Stomach (tissue), 9 donors: ENCODE results near the gene PPP1R12A. TPM values are rescaled to one million over a fixed set of nuclear protein-coding genes. Genes with fewer than 3 reads are reported as not detected.

Source experiments
- DNase-seq, 2 donors: peaks; one replicate each; pipeline versions ENCODE4 v3.0.0 to v3.0.0-alpha.2; 2013 to 2019
- H3K27ac ChIP-seq, 5 donors: fragments of 200-600 bp in 4 of 5; sonication (generic) in 4 of 5; one replicate each; pipeline ENCODE4 v1.5.1; 2013 to 2019; ENCODE audit warnings: mild to moderate bottlenecking in 1 of 5, moderate library complexity in 1 of 5
- H3K27me3 ChIP-seq, 3 donors: fragments of 200-600 bp; sonication (generic); one replicate each; pipeline ENCODE4 v1.5.1; 2017 to 2019; ENCODE audit warnings: mixed run types in 1 of 3
- H3K36me3 ChIP-seq, 4 donors: fragments of 200-600 bp; sonication (generic); 1 replicate in 3 of 4; 2 replicates in 1 of 4; pipeline ENCODE4 v1.5.1; 2016 to 2019
- H3K4me1 ChIP-seq, 4 donors: fragments of 200-600 bp; sonication (generic); one replicate each; pipeline ENCODE4 v1.5.1; 2016 to 2019
- H3K4me3 ChIP-seq, 4 donors: fragments of 200-600 bp; sonication (generic) in 3 of 4; one replicate each; pipeline ENCODE4 v1.5.1; 2016 to 2019; ENCODE audit warnings: mild to moderate bottlenecking in 1 of 4
- H3K9me3 ChIP-seq, 4 donors: fragments of 200-600 bp; sonication (generic); one replicate each; pipeline ENCODE4 v1.5.1; 2016 to 2019
- CTCF ChIP-seq, 7 experiments: fragments of 450-650 bp in 4 of 7; fragments of 200-600 bp in 3 of 7; sonication (generic) in 3 of 7; IDR thresholded peaks; one replicate each; pipeline ENCODE4 v1.5.1; 2016 to 2019; ENCODE audit warnings: antibody characterized with exemption in 7 of 7, control low read depth in 2 of 7, mild to moderate bottlenecking in 1 of 7
- EP300 ChIP-seq: sonication (generic); formaldehyde crosslinking; IDR thresholded peaks from one replicate; pipeline ENCODE4 v1.6.1; 2017; ENCODE audit warnings: antibody characterized with exemption
- POLR2A ChIP-seq, 4 donors: fragments of 450-650 bp; IDR thresholded peaks; one replicate each; pipeline ENCODE4 v1.6.1; 2016; ENCODE audit warnings: antibody characterized with exemption in 4 of 4, control low read depth in 2 of 4, mild to moderate bottlenecking in 1 of 4, moderate library complexity in 1 of 4
- POLR2AphosphoS5 ChIP-seq, 3 donors: sonication (generic); formaldehyde crosslinking; IDR thresholded peaks; one replicate each; pipeline ENCODE4 v1.6.1; 2016; ENCODE audit warnings: antibody characterized with exemption in 3 of 3
- whole genome bisulfite sequencing, 5 donors: extraction: QIAGEN DNeasy Blood & Tissue Kit in 3 of 5; methylation state at CpG; one replicate each; pipeline versions ENCODE4 v1.1.5 to v1.1.7; 2013 to 2018; 5-methylcytosine and 5-hydroxymethylcytosine counted together
- intact Hi-C: fragments of 100-400 bp; cut with DNase I; formaldehyde crosslinking; loops from one replicate; pipeline ENCODE4 v1.15.1; 2023; ENCODE audit warnings: low total_unique reads
- polyA plus RNA-seq, 3 donors: library from polyadenylated mRNA; stranded (reverse); fragments of 200-250 nt; gene quantifications; one replicate each; pipeline ENCODE4 v1.2.3, GENCODE V29; 2013
- total RNA-seq, 5 donors: library from RNA; depleted of rRNA; stranded (reverse); fragments of >200 nt; gene quantifications; one replicate each; pipeline versions ENCODE4 v1.1.0 to v1.2.3, GENCODE V29; 2014 to 2016
- donor health status: healthy with polysubstance abuse.
- donor health status: Bipolar disorder and iron deficiency.
- donor health status: healthy.

Gene PPP1R12A
- total and polyA plus RNA-seq, 8 donors: 7.5 to 425 (median 112) TPM

GRCh38 chr12:79870916-79871315, 64.0 kb downstream of the PPP1R12A start:
- intact Hi-C loops: no loop called here
- peaks cover 0 to 72% (median 37%) of the 10 kb centered on the region in 4 donors for H3K4me1 ChIP-seq
- H3K9me3 ChIP-seq: no peaks in the 10 kb centered on the region
- peaks cover 0 to 28% (median 18%) of the 10 kb centered on the region in 4 donors for H3K36me3 ChIP-seq
- no peak overlapping the region for H3K27ac ChIP-seq
- DNase-seq: no peak
- TF ChIP-seq POLR2AphosphoS5 (IDR thresholded peaks at IDR 0.05) (no peak), EP300 (no peak), POLR2A (IDR thresholded peaks at IDR 0.05) (no peak), CTCF (IDR thresholded peaks at IDR 0.05) (no peak)
- no peaks in the 10 kb centered on the region for H3K27me3 ChIP-seq
- H3K4me3 ChIP-seq: no peak overlapping the region

- H3K27ac ChIP-seq: no peak overlapping the region
Measured at GRCh38 chr12:79859646-79860045, 75.3 kb downstream of the PPP1R12A start.

GRCh38 chr12:79858518-79858917, 76.4 kb downstream of the PPP1R12A start:
- 81 to 94% (median 91%) methylated on average over 1 of the region's 1 CpG for WGBS, 5 donors
- intact Hi-C loops: no loop called here
- H3K36me3 ChIP-seq: peaks cover 3 to 13% (median 7%) of the 10 kb centered on the region in 4 donors
- no peak overlapping the region for H3K4me3 ChIP-seq
- TF ChIP-seq CTCF (IDR thresholded peaks at IDR 0.05): no peak
- TF ChIP-seq EP300: no peak
- no peak for TF ChIP-seq POLR2A (IDR thresholded peaks at IDR 0.05)
- no peak for TF ChIP-seq POLR2AphosphoS5 (IDR thresholded peaks at IDR 0.05)
- peaks cover 4 to 19% (median 11%) of the 10 kb centered on the region in 4 donors for H3K4me1 ChIP-seq
- DNase-seq: no peak
- no peaks in the 10 kb centered on the region for H3K9me3 ChIP-seq
- H3K27ac ChIP-seq: no peak overlapping the region
- H3K27me3 ChIP-seq: no peaks in the 10 kb centered on the region

More at GRCh38 chr12:79859646-79860045, 75.3 kb downstream of the PPP1R12A start:
- Histone ChIP-seq H3K4me3 (no peak overlapping the region), H3K4me1 (peaks cover 4 to 21% (median 11%) of the 10 kb centered on the region in 4 donors), H3K27me3 (no peaks in the 10 kb centered on the region), H3K36me3 (peaks cover 3 to 13% (median 7%) of the 10 kb centered on the region in 4 donors), H3K9me3 (no peaks in the 10 kb centered on the region)
- DNase-seq: no peak
- WGBS, 5 donors: 82 to 96% (median 93%) methylated on average over 8 of the region's 8 CpGs
- intact Hi-C loops: no loop called here
- no peak for TF ChIP-seq CTCF (IDR thresholded peaks at IDR 0.05)
- no peak for TF ChIP-seq POLR2AphosphoS5 (IDR thresholded peaks at IDR 0.05)
- no peak for TF ChIP-seq POLR2A (IDR thresholded peaks at IDR 0.05)
- no peak for TF ChIP-seq EP300

GRCh38 chr12:79857675-79858074, 77.2 kb downstream of the PPP1R12A start:
- intact Hi-C loops: no loop called here
- Histone ChIP-seq H3K27me3 (no peaks in the 10 kb centered on the region), H3K4me3 (no peak overlapping the region), H3K9me3 (no peaks in the 10 kb centered on the region), H3K4me1 (peaks cover 4 to 19% (median 11%) of the 10 kb centered on the region in 4 donors), H3K27ac (no peak overlapping the region), H3K36me3 (peaks cover 3 to 13% (median 7%) of the 10 kb centered on the region in 4 donors)
- TF ChIP-seq CTCF (IDR thresholded peaks at IDR 0.05) (no peak), EP300 (no peak), POLR2A (IDR thresholded peaks at IDR 0.05) (no peak), POLR2AphosphoS5 (IDR thresholded peaks at IDR 0.05) (no peak)
- WGBS, 5 donors: 41 to 87% (median 47%) methylated on average over 2 of the region's 2 CpGs
- no peak for DNase-seq
